AG09309 (cell line): ENCODE results near the gene TACR2.

Experiments used
- DNase-seq: peaks from one replicate; pipeline ENCODE4 v3.0.0-alpha.2; 2010; ENCODE audit warnings: low read depth
- H3K4me3 ChIP-seq: 2 replicates; pipeline ENCODE4 v1.5.1; 2011; ENCODE audit warnings: mild to moderate bottlenecking, low read depth, low read length, moderate library complexity; ENCODE audit not compliant: control insufficient read depth
- TF ChIP-seq, protein P1 (sequence below): IDR thresholded peaks from 2 replicates; pipeline ENCODE4 v1.5.1; 2011; ENCODE audit warnings: mild to moderate bottlenecking, low read depth, low read length, inconsistent platforms; ENCODE audit not compliant: insufficient read depth, control insufficient read depth; ENCODE audit errors: missing control alignments

TACR2 gene

DNA sequence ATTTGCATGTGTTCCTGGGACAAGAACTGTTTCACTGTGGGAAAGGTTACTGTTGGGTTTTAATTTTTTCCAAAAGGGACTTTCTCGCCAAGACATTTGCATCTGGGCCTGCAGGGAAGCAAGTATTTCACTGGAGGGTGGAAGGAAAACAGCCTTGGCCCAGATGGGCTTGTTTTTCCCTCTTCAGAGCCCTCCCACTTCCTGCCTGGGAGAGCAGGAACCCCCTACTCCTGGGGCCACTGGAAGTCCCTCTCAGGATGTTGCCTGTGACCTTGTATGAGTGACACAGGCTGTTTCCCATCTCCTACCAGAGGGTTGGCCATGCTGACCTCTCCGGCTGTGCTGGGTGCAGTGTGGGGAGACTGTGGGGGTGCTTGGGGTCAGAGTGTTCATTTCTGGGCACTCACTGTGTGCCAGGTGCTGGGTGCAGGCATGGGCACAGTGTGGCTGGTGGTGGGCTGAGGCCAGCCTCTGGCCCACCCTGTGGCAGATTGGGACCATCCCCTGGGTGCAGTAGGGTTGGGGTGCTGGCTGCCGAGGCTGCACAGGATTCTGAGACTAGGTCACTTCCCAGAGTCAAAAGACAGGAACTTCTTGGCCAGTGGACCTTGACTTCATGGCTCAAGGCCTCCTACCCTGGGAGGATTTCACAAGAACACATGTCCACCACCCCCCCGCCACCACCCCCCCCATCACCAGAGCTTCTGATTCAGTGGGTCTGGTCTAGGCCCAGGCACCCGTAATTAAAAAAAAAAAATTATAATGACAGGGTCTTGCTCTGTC, 44.7 kb upstream of the TACR2 start:
- TF ChIP-seq, protein P1, sequence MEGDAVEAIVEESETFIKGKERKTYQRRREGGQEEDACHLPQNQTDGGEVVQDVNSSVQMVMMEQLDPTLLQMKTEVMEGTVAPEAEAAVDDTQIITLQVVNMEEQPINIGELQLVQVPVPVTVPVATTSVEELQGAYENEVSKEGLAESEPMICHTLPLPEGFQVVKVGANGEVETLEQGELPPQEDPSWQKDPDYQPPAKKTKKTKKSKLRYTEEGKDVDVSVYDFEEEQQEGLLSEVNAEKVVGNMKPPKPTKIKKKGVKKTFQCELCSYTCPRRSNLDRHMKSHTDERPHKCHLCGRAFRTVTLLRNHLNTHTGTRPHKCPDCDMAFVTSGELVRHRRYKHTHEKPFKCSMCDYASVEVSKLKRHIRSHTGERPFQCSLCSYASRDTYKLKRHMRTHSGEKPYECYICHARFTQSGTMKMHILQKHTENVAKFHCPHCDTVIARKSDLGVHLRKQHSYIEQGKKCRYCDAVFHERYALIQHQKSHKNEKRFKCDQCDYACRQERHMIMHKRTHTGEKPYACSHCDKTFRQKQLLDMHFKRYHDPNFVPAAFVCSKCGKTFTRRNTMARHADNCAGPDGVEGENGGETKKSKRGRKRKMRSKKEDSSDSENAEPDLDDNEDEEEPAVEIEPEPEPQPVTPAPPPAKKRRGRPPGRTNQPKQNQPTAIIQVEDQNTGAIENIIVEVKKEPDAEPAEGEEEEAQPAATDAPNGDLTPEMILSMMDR: no peak
- no peak overlapping the region for H3K4me3 ChIP-seq

DNA sequence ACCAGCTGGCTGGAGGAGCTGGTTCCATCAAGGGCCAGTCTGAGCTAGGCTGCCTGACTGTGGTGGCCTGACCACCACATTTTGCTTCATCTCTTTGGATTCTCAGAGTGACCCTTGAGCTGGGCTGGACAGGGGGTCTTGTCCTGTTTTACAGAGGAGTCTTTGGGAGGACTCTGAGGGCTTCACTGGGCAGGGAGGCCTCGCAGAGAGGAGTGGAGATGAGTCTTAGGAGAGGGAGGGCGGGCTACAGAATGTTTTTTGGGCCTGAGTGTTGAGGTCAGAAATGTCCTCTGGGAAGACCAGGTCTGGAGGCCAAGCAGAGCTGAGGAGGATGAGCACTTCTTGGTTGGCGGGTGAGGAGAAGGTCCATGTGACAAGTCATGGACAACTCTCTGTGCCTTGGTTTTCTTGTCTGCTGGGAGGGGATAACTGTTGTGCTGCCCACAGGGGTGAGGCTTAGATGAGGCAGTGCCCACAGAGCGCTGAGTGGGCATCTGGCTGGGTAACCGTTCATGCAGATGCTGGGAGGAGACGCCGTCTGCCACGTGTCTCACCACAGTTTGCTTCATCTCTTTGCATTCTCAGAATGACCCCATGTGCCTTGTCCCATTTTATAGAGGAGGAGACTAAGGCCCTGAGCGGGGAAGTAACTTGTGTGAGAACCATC, 44.0 kb upstream of the TACR2 start:
- no peak overlapping the region for H3K4me3 ChIP-seq
- TF ChIP-seq, protein P1: no peak
- no peak for DNase-seq

More for the DNA sequence above, 44.7 kb upstream of the TACR2 start:
- no peak for DNase-seq

DNA sequence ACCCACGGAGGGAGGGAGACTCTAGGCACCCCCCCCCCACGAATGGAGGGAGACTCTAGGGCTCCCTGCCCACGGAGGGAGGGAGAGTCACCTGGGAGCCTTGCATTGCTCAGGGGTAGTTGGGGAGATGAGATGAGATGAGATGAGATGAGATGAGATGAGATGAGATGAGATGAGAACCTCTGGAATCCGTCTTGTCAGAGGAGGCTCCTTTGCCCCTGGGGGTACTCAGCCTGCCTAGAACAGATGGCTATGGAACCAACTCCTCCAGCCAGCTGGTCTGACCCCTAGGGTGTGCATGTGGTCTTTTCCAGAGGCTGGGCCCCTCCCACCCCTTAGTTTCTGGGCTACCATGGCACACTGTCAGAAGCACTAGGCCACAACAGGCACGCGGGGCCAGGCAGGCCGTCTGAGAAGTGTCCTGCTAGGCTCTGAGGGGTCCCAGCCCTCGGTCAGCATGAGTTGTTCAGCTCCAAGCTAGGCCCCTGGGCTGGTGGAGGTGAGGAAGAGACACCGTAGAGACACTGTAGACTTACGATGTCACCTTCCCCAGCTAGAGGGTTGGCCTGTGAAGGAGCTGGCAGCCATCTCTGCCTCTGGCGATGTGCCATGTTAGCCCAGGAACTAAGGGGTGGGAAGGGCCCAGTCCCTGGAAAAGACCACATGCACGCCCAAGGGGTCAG, 43.3 kb upstream of the TACR2 start:
- TF ChIP-seq, protein P1: no peak
- no peak for DNase-seq
- H3K4me3 ChIP-seq: no peak overlapping the region

DNA sequence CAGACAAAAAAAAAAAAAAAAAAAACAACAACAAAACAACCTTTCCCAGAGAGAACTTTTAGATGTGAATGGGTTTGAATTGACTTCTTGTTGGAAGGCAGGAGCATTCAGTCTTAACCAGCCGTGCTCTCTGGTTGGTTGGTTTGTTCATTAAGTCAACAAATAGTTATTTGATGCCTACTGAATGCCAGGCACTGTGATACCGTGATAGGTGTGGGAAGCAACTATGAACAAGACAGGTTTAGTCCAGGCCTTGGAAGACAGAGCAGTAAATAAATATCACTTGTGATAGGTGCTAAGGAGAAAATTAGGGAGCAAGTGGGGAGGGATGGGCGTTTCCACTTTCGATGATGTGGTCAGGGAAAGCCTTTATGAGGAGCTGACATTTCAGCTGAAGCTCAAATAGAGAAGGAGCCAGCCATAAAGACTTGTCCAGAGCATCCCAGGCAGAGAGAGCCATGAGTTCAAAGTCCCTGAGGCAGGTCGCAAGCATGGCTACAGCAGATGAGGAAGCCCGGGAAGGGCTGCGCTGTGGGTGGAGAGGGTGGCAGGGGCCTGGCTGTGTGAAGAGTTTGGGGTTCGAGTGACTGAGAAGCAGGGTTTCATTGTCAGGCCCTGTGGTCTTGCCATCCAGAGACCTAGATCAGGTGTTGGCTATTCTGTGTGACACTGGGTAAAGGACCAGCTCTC, 42.5 kb upstream of the TACR2 start:
- DNase-seq: no peak
- H3K4me3 ChIP-seq: no peak overlapping the region
- TF ChIP-seq, protein P1: no peak

DNA sequence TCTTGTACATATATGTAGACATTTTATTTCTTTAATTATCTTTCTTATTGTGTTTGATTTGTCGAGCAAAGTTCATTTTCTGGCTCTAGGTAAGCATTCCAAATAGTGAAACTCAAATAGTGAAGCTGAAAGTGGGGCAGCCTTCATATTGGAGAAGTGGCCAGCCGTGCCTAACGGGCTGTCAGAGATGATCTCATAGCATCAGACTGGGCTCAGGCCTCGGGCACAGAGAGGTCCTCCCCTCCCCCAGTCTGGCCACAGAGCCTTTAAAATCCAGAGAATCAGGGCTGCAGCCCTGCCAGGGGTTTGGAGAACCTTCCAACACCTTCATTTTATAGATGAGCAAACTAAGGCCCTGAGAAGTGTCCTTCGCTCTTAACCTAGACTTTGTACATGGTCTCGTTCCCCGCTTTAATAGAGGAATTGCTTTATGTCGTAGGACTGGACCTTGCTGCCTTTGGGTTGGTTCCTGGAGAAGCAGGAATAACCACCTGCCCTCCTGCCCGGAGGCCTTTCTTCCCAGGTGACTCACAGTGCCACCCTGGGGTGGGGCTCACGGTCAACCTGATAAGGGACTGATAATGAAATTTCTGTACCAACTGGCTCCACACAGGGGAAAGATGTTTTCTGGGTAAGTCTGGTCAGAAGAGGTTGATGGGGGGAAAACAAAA, 41.8 kb upstream of the TACR2 start:
- TF ChIP-seq, protein P1: no peak
- H3K4me3 ChIP-seq: no peak overlapping the region
- DNase-seq: no peak

DNA sequence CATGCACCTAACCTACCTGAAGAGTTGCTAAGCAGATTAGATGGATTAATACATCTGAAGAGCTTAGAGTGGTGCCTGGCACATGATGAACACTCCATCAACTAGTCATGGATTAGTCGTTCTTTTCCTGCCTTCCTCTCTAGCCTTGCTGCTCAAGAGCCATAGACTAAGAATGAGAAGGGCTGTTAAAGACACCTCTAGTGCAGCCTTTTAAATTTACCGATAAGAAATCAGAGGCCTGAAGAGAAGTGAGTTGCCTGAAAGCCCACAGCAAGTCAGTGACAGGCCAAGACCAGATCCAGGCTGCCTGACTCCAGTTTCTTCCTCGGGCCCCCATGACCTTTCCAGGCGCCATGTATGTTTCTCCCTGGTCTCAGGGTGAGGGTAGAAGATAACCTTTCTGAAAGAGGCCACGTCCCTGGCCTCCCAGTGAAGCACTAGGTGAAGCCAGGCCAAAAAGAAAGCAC, 41.1 kb upstream of the TACR2 start:
- TF ChIP-seq, protein P1: no peak
- DNase-seq: no peak
- H3K4me3 ChIP-seq: no peak overlapping the region
